Activated CD8-positive, alpha-beta memory T cell treated with anti-CD3 and anti-CD28 coated beads for 1 hour (primary cell): Measurements from ENCODE around the gene MAPK1IP1L.
"Not testable (repeated sequence)": the region's sequence is repeated elsewhere in the genome, so short reads cannot be mapped to it uniquely, and the experiment has no call there.

Experiments used
- DNase-seq, 2 donors: peaks; one replicate each; pipeline ENCODE4 v3.0.0-alpha.2; 2020; ENCODE audit warnings: low read depth in 1 of 2; ENCODE audit errors: extremely low read depth in 1 of 2

Gene MAPK1IP1L

GRCh38 chr14:55053500-55053899 is 2.1 kb downstream of the MAPK1IP1L start:
- DNase-seq = no peak

DNA sequence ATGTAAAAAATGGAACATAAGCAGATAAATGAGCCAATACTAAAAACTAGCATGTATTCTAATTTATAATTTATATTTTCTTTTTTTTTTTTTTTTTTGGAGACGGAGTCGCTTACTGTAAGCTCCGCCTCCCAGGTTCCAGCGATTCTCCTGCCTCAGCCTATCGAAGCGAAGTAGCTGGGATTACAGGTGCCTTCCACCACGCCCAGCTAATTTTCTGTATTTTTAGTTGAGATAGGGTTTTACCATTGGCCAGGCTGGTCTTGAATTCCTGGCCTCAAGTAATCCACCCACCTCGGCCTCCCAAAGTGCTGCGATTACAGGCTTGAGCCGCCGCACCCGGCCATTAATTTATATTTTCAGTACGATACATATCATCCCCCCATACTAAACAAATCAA is 2.7 kb downstream of the MAPK1IP1L start:
- DNase-seq = no peak

GRCh38 chr14:55057919-55058318 is 6.5 kb downstream of the MAPK1IP1L start:
- DNase-seq = no peak

GRCh38 chr14:55059333-55059732 is 7.9 kb downstream of the MAPK1IP1L start:
- no peak for DNase-seq

DNA sequence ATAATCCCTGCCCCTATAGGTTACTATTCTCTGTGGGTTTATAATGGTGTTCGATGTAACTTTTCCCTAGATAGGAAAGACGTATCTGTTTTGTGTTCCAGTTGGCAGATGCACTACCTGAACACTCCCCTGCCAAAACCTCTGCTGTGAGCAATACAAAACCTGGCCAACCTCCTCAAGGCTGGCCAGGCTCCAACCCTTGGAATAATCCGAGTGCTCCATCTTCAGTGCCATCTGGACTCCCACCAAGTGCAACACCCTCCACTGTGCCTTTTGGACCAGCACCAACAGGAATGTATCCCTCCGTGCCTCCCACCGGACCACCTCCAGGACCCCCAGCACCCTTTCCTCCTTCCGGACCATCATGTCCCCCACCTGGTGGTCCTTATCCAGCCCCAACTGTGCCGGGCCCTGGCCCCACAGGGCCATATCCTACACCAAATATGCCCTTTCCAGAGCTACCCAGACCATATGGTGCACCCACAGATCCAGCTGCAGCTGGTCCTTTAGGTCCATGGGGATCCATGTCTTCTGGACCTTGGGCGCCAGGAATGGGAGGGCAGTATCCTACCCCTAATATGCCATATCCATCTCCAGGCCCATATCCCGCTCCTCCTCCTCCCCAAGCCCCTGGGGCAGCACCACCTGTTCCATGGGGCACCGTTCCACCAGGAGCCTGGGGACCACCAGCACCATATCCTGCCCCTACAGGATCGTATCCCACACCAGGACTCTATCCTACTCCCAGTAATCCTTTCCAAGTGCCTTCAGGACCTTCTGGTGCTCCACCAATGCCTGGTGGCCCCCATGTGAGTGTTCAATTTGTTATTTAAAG is 11.3 kb downstream of the MAPK1IP1L start:
- DNase-seq = no peak

DNA sequence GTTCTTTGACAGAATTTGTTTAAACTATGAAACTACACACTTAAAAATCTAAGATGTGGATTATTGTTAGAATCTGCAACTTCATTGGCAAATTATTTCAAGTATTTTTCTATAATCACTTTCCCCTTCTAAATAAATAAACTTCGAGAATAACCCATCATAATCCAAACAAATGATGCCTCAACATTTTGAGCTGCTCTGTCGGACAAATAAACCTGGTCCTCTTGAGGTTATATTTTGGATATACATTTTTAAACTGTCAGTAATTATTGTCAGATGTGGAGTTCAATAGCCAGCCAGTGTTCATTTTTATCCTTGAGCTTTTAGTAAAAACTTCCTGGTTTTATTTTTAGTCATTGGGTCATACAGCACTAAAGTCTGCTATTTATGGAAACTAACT is 13.4 kb downstream of the MAPK1IP1L start:
- DNase-seq = not testable (repeated sequence)

- DNase-seq = no peak
Measured at GRCh38 chr14:55065411-55065810, 14.0 kb downstream of the MAPK1IP1L start.

GRCh38 chr14:55066223-55066622 is 14.8 kb downstream of the MAPK1IP1L start:
- DNase-seq = no peak

DNA sequence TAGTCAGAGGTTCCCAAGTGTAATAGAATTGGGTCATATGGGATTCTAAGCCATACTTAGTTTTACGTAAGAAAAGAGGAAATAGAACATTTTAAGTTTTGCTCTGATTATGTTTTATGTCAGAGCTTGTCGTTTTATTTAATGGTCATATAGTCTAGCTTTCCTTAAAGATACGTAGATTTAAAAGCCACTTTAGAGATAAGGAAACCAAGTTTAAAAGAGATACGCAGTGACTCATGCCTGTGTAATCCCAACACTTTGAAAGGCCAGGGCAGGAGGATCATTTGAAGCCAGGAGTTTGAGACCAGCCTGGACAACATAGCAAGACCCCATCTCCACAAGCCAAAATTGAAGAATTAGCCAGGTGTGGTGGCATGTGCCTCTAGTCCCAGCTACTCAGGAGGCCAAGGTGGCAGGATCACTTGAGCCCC is 19.5 kb downstream of the MAPK1IP1L start:
- DNase-seq = no peak

DNA sequence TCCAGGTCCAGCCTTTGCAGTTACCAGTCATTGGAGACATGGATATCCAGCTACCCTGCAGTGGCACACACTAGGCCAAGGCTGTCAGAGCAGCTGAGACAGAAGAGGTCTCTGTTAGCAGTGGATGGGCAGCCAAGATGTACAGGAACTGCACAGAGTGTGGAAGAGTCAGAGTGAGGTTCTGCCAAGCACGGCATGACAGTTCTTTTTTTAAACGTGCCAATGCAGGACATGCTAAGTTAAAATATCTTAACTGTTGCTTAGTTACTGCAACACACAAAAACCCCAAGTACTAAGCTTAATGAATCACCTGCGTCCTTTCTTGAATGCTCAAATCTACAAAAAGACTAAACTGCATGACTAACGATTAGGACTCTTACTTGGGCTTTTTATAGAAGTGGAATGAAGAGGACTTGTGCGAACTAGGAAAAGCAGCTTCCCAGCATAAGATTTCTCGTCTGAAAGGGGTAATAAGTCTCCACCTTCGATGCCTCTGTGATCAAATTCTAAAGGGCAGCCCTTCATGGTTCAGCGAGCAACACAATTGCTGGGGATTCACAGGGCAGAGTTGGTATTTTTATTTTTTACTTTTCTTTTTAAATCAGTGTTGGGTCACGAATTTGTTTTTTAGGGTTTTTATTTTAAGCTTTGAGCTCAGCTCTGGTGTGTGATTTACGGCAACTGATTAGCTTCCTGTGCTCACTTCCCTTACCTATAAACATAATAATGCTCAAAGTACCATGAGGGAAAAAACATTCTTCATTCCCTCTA is 20.6 kb downstream of the MAPK1IP1L start:
- DNase-seq = no peak

- no peak for DNase-seq
Measured at GRCh38 chr14:55073856-55074255, 22.4 kb downstream of the MAPK1IP1L start.

DNA sequence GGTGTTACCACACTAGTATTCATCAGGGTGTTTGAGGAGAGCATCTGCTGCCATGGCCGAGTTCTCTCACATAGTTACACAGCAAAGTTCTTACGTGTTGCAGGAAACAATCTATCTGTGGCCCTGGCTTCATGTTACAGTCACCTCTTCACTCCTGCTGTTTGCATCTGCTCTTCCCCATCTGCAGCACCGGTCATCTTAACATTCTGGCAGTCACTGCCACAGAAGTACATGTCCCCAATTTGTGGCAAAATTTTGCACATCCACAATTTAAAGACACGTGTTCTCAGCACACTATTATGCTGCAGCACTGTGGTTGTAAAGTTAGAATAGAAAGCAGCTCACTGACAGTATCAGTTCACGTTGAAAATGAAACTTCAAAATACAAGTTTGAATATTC is 23.2 kb downstream of the MAPK1IP1L start:
- DNase-seq = no peak

DNA sequence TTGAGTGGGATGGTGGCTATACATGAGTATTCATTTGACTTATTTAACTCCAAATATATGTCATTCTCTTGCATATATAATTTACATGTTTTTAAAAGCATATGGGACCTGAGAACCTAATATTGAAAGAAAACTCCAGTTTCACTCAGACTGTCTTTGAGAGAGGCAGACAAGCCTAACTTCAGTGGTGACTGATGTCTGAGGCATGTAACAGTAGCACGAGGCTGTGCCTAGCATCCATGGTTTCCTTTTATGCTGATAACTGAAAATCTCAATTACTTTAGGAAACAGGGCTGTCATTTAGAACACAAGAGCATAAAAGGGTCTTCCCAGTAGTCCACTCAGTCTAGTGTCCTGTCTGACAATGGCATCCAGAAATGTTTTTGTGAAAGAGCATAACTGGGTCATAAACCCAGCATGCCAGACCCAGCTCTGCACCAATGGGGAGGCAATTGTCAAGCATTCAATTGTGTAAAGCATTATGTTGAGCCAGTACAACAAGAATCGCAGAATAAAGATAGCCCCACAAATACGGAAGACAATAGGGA is 24.3 kb downstream of the MAPK1IP1L start:
- no peak for DNase-seq

DNA sequence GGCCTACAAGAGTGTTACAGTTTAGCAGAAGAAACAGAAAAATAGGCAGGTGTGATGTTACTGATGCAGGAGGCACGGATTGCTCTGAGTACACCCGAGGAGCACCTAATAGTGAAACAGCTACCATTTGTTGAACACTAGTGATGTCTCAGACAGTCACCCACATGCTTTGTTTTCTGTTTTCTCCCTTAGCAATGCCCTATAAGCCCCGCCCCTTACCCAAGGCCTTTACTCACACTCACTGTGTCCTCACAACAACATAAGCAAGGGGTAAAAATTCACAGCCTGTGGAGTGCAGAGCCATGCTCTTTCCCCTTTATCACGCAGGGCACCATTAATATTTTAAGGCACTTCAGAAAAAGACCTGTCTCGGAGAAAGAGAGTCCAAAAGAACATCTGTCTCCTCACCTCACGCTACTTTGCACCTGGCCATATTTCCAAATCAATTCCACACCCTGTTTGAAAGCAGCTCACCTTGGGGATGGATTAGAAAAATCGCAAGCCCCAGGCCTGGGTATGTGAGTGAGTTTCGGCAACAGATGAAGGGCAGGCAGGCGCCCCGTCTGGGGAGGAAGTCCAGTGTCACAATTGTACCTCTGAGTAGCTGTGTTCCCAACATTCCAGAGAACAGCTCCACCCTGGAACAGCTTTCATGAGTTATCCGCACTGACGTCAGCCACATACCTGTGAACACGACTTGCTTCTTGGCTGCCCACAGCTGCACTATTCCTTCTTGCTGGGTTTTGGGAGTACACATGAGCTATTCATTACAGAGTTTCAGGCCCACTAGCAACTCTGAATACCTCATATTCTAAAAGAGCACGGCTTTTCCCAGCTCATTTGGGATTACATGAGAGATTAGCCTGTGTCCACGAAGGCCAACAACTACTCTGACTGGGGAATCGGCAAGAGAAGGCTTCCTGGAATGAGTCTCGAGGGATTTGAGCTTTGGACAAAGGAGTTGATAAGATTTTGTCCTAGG is 26.0 kb downstream of the MAPK1IP1L start:
- no peak for DNase-seq

DNA sequence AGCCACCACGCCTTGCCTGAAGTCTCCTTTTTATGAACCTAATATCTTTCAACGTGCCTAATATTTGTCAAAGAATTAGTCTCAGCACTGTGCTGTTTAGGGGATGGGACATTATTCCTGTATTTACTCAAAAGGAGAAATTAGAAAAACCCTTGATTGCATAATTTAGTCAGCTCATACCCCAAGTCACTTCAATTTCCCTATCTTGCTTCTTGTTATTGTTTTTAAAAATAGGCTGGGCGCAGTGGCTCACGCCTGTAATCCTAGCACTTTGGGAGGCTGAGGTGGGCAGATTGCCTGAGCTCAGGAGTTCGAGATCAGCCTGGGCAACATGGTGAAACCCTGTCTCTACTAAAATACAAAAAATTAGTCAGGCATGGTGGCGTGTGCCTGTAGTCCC is 28.5 kb downstream of the MAPK1IP1L start:
- DNase-seq = not testable (repeated sequence)

DNA sequence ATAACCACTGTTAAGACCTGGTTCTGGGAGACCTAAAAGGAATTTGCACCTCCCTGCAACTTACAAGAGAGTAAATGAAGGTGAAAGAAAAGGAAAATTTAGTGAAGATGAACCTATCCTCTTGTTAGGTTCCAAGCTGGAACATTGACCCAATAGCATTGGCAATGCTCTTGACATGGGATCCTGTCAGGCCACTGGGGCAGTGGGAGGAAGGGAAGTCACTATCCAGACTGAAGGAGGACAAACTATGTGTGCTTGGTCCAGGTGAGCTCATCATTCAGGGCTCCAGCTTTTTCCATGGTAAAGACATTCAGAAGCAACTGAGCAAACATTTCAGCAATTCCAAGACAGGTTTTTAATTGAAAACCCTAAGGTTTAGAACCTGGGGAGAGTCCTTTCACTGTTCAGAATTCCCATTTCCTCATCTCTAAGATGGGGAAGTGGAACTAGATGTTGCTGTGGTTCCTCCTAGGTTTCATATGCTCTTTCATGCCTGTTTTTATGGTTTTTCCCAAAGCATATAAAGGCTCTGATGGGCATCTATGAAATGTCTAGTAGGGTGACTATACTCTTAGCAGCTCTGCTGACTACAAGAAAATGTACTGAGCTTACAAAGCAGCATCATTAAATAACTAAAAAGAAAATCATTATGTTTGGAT is 33.1 kb downstream of the MAPK1IP1L start:
- no peak for DNase-seq

- DNase-seq = no peak
Measured at GRCh38 chr14:55085060-55085660, 33.7 kb downstream of the MAPK1IP1L start.

- DNase-seq = no peak
Measured at GRCh38 chr14:55086938-55087337, 35.5 kb downstream of the MAPK1IP1L start.

DNA sequence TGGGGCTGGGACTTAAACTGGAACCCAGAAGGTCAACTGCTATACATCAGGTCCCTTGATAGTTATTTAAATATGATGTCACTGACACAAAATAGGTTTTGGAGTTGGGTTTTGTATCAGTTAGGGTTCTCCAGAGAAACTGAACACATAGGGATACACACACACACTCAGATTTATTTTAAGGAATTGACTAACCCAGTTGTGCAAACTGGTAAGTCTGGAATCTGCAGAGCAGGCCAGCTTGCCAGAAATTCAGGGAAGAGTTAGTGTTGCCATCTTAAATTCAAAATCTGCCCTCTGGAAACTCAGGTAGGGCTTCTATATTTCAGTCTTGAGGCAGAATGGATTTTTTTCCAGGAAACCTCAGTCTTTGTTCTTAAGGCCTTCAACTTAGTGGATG is 36.9 kb downstream of the MAPK1IP1L start:
- DNase-seq = no peak

DNA sequence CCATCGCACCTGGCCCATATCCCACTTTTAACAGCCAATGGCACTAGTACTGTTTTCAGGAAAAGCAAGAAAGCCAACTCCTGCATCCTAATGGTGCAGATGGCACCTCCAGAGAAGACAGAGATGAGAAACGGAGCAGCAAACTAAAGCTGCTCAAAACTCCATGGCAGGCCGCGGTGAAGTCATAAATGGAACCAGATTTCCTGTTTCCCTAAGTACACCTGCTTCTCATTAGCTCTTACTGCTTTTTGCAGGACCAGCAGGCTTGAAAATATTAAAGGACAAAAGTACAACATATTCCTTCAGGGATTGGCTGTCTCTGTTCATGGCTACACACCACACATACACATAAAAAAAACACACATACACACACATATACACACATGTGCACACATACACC is 40.9 kb downstream of the MAPK1IP1L start:
- DNase-seq = no peak
